K562 (cell line): ENCODE results near the gene CCDC9. TPM values are rescaled to one million over a fixed set of nuclear protein-coding genes. Genes with fewer than 3 reads are reported as not detected.

Experiments used
- ATF7 ChIP-seq: fragments of 450-650 bp; IDR thresholded peaks from 2 replicates; pipeline ENCODE4 v1.7.1; 2014; ENCODE audit warnings: mild to moderate bottlenecking, moderate library complexity
- CBX5 ChIP-seq: IDR thresholded peaks from 2 replicates; pipeline ENCODE4 v1.6.1; 2014; ENCODE audit warnings: low read depth, borderline replicate concordance
- DNMT1 ChIP-seq: fragments of 450-650 bp; IDR thresholded peaks from 2 replicates; pipeline ENCODE4 v1.6.1; 2016; ENCODE audit warnings: antibody characterized with exemption, mild to moderate bottlenecking
- E2F6 ChIP-seq, 2 experiments: IDR thresholded peaks; 2 replicates each; pipeline ENCODE4 v1.6.1; 2011; ENCODE audit warnings: borderline replicate concordance in 1 of 2, control low read depth in 1 of 2, low read depth in 1 of 2, low read length in 1 of 2, mild to moderate bottlenecking in 1 of 2, mixed read lengths in 1 of 2, moderate library complexity in 1 of 2; ENCODE audit not compliant: insufficient read depth in 1 of 2, insufficient read length in 1 of 2, poor library complexity in 1 of 2, severe bottlenecking in 1 of 2; ENCODE audit errors: extremely low read depth in 1 of 2
- FOXJ2 ChIP-seq: fragments of 200-800 bp; sonication (Bioruptor generic); IDR thresholded peaks from 2 replicates; pipeline ENCODE4 v1.6.1; 2016; ENCODE audit warnings: missing genetic modification characterization, missing compliant biosample characterization
- GATAD2B ChIP-seq: fragments of 450-650 bp; IDR thresholded peaks from 2 replicates; pipeline ENCODE4 v1.6.1; 2017; ENCODE audit warnings: mild to moderate bottlenecking, borderline replicate concordance
- HCFC1 ChIP-seq: IDR thresholded peaks from 2 replicates; pipeline ENCODE4 v1.6.1; 2012; ENCODE audit warnings: low read depth, low read length, improper control_type of control experiment
- KDM1A ChIP-seq, 2 experiments: fragments of 450-650 bp; IDR thresholded peaks; 2 replicates each; pipeline ENCODE4 v1.6.1; 2016; ENCODE audit warnings: mild to moderate bottlenecking in 2 of 2
- MCM2 ChIP-seq: fragments of 450-650 bp; IDR thresholded peaks from 2 replicates; pipeline ENCODE4 v1.6.1; 2017; ENCODE audit warnings: low read depth, mild to moderate bottlenecking
- MYBL2 ChIP-seq, 2 experiments: fragments of 450-650 bp in 1 of 2; sonication (generic) in 1 of 2; formaldehyde crosslinking in 1 of 2; IDR thresholded peaks; 2 replicates each; pipeline versions ENCODE4 v1.6.1 to v1.8.1; 2017 to 2022; ENCODE audit warnings: borderline replicate concordance in 1 of 2, inconsistent platforms in 1 of 2, low read depth in 1 of 2, mild to moderate bottlenecking in 1 of 2, missing genetic modification reagents in 1 of 2, moderate library complexity in 1 of 2
- NFRKB ChIP-seq: fragments of 450-650 bp; IDR thresholded peaks from 2 replicates; pipeline ENCODE4 v1.6.1; 2016; ENCODE audit warnings: low read depth
- PHF21A ChIP-seq: fragments of 450-650 bp; IDR thresholded peaks from 2 replicates; pipeline ENCODE4 v1.6.1; 2017; ENCODE audit warnings: low read depth, borderline replicate concordance
- PHTF2 ChIP-seq: fragments of 250-450 bp; sonication (Bioruptor Pico); IDR thresholded peaks from 2 replicates; pipeline ENCODE4 v1.5.0; 2021; ENCODE audit warnings: mild to moderate bottlenecking
- RBM25 ChIP-seq: fragments of 200-400 bp; formaldehyde crosslinking; IDR thresholded peaks from 2 replicates; pipeline ENCODE4 v1.6.1; 2018; ENCODE audit warnings: low read length, low read depth, moderate library complexity; ENCODE audit not compliant: severe bottlenecking
- SETDB1 ChIP-seq: IDR thresholded peaks from one replicate; pipeline ENCODE4 v1.6.1; 2012; ENCODE audit warnings: low read length, control low read depth, inconsistent platforms
- TEAD2 ChIP-seq: fragments of 450-650 bp; IDR thresholded peaks from 2 replicates; pipeline ENCODE4 v1.6.1; 2016; ENCODE audit warnings: missing genetic modification characterization, control low read depth, missing compliant biosample characterization
- TOE1 ChIP-seq, 2 experiments: fragments of 450-650 bp in 1 of 2; sonication (generic) in 1 of 2; formaldehyde crosslinking in 1 of 2; IDR thresholded peaks; 2 replicates each; pipeline versions ENCODE4 v1.7.1 to v1.8.0; 2016 to 2022; ENCODE audit warnings: borderline replicate concordance in 2 of 2, mild to moderate bottlenecking in 2 of 2, antibody characterized with exemption in 1 of 2, inconsistent platforms in 1 of 2, low read depth in 1 of 2, missing genetic modification reagents in 1 of 2, moderate library complexity in 1 of 2
- ZFX ChIP-seq: sonication (generic); formaldehyde crosslinking; IDR thresholded peaks from 2 replicates; pipeline ENCODE4 v1.8.0; 2022; ENCODE audit warnings: mild to moderate bottlenecking, missing genetic modification reagents, moderate library complexity
- ZNF347 ChIP-seq: fragments of 450-650 bp; formaldehyde crosslinking; IDR thresholded peaks from 2 replicates; pipeline ENCODE4 v1.4.0; 2020; ENCODE audit warnings: low read depth, mild to moderate bottlenecking, moderate library complexity
- ZNF76 ChIP-seq: fragments of 250-450 bp; sonication (Bioruptor Pico); IDR thresholded peaks from 2 replicates; pipeline ENCODE4 v1.4.0; 2020; ENCODE audit warnings: mild to moderate bottlenecking, moderate library complexity, borderline replicate concordance
- polyA plus RNA-seq, 8 experiments: library from polyadenylated mRNA; depleted of rRNA in 4 of 8; stranded (reverse) in 5 of 8; unstranded in 3 of 8; fragments of >200 nt; fragmentation: Nextera tagmentation in 2 of 8; fragmentation: Illumina TruSeq in 1 of 8; extraction: Ambion mirVana in 2 of 8; extraction: Trizol in 1 of 8; gene quantifications; 2 replicates each; pipeline versions ENCODE4 v1.2.1 to v1.2.3, GENCODE V29; 2011 to 2014; ENCODE audit warnings: inconsistent platforms in 1 of 8, missing spikeins in 1 of 8
- total RNA-seq, 7 experiments: library from RNA; depleted of rRNA in 6 of 7; stranded (reverse); fragments of >200 nt in 6 of 7; fragmentation: Illumina TruSeq in 2 of 7; extraction: Trizol in 2 of 7; gene quantifications; 2 replicates each; pipeline versions ENCODE4 v1.2.1 to v1.2.3, GENCODE V29; 2011 to 2021; ENCODE audit warnings: low replicate concordance in 1 of 7
- TF ChIP-seq, protein P1 (sequence below), 2 experiments: fragments of 250-450 bp in 1 of 2; fragments of 450-650 bp in 1 of 2; sonication (Bioruptor Pico) in 1 of 2; IDR thresholded peaks; 2 replicates each; pipeline versions ENCODE4 v1.6.1 to v1.8.0; 2016 to 2021; ENCODE audit warnings: mild to moderate bottlenecking in 2 of 2, moderate library complexity in 2 of 2, missing compliant biosample characterization in 1 of 2, missing genetic modification characterization in 1 of 2
- TF ChIP-seq, protein P2 (sequence below): sonication (generic); formaldehyde crosslinking; IDR thresholded peaks from 2 replicates; pipeline ENCODE4 v1.8.0; 2022; ENCODE audit warnings: missing genetic modification reagents, mild to moderate bottlenecking, moderate library complexity, borderline replicate concordance

CCDC9 gene
- total and polyA plus RNA-seq, 9 of the 15 experiments (the other 6 are each of a cell fraction or from before 2014, with no cell fraction given), result 0.23 to 38.6 (median 8.4) TPM

DNA sequence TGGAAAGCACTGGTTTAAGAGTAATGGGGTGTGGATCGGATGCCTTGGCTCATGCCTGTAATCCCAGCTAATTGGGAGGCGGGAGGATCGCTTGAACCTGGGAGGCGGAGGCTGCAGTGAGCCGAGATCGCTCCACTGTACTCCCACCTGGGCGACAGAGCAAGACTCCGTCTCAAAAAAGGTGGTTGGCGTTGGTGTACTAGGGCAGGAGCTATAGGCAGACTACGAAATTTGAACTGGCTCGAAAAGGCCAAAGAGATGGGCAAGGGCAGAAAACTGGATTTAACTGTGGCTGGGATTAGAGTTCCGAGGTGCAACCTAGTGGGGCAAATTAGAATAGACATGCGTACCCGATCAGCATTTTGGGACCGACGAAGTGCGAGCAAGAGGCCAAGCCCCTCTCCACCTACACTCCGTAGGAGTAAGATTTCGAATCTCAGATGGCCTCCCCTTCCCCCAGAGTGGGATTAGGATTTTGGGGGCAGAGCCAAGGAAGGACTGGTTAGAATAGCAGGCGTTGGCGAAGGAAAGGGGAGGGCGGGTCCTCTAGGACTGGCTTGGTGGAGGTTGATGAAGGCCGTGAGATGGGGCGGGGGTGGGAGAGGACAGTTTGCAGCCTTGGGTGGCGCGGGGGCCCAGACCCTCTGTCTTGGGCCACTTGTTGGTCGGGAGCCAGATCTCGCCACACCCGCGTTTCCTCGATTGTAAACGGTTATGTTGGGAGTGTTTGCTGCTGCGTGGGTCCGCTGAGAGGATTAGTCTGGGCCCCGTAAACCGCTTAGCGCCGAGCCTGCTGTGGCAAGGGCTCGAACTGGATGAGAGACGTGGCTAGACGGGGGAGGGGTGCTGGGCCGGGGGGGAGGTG is 16.4 kb downstream of the CCDC9 start (continued):
- no peak for TF ChIP-seq E2F6 (IDR thresholded peaks at IDR 0.05; ENCODE audit: borderline replicate concordance in 1 of 2, extremely low read depth in 1 of 2, insufficient read depth in 1 of 2, insufficient read length in 1 of 2, low read depth in 1 of 2, low read length in 1 of 2, poor library complexity in 1 of 2, severe bottlenecking in 1 of 2)
- TF ChIP-seq NFRKB, result peak; percentile 51; the same call in 1 of the 2 replicates
- TF ChIP-seq ZFX (CRISPR knock-in tag), result no peak
- 0 out of 2 replicates have a peak, but pooled peaks have one; percentile 6 for TF ChIP-seq TOE1 (IDR thresholded peaks at IDR 0.05; ENCODE audit: borderline replicate concordance)
- no peak for TF ChIP-seq TOE1 (CRISPR knock-in tag; IDR thresholded peaks at IDR 0.05; ENCODE audit: borderline replicate concordance, low read depth)
- TF ChIP-seq ZNF347 (CRISPR knock-in tag), result no peak
- TF ChIP-seq SETDB1, result no peak
- no peak for TF ChIP-seq GATAD2B
- TF ChIP-seq MYBL2 (IDR thresholded peaks at IDR 0.05; ENCODE audit: low read depth), result no peak
- TF ChIP-seq MYBL2 (CRISPR knock-in tag; IDR thresholded peaks at IDR 0.05; ENCODE audit: borderline replicate concordance), result no peak
- TF ChIP-seq TEAD2 (tag), result no peak
- no peak for TF ChIP-seq PHF21A
- TF ChIP-seq MCM2, result no peak
- TF ChIP-seq ZNF76 (CRISPR knock-in tag), result no peak
- TF ChIP-seq PHTF2 (CRISPR knock-in tag), result no peak
- TF ChIP-seq, protein P1, sequence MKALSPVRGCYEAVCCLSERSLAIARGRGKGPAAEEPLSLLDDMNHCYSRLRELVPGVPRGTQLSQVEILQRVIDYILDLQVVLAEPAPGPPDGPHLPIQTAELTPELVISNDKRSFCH (CRISPR knock-in tag; IDR thresholded peaks at IDR 0.05), result no peak
- TF ChIP-seq, protein P1 (tag; IDR thresholded peaks at IDR 0.05), result 0 out of 2 replicates have a peak, but pooled peaks have one; percentile 20
- TF ChIP-seq RBM25, result no peak
- TF ChIP-seq KDM1A (IDR thresholded peaks at IDR 0.05), result 0 out of 4 replicates have a peak, but pooled peaks of 1 of the 2 experiments have one; percentile 21
- TF ChIP-seq ATF7, result no peak; the same call in 1 of the 2 replicates
- no peak for TF ChIP-seq HCFC1
- TF ChIP-seq, protein P2, sequence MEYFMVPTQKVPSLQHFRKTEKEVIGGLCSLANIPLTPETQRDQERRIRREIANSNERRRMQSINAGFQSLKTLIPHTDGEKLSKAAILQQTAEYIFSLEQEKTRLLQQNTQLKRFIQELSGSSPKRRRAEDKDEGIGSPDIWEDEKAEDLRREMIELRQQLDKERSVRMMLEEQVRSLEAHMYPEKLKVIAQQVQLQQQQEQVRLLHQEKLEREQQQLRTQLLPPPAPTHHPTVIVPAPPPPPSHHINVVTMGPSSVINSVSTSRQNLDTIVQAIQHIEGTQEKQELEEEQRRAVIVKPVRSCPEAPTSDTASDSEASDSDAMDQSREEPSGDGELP (CRISPR knock-in tag), result no peak
- 0 out of 2 replicates have a peak, but pooled peaks have one; percentile 8 for TF ChIP-seq CBX5
- no peak for TF ChIP-seq DNMT1
- TF ChIP-seq FOXJ2, result 0 out of 2 replicates have a peak, but pooled peaks have one; percentile 5
